ENCODE data around the gene TBCEL.

GRCh38 chr11:121122328-121122727 is 98.4 kb downstream of the TBCEL start:
- TF ChIP-seq YY1 (IDR thresholded peaks at IDR 0.05; ENCODE audit: insufficient read depth, insufficient read length): no peak
- TF ChIP-seq ZNF274 (IDR thresholded peaks at IDR 0.05; ENCODE audit: low read depth, low read length): no peak
